Activated CD4-positive, alpha-beta T cell treated with anti-CD3 and anti-CD28 coated beads, Interleukin-2, amount 50 U/mL, for 1 hour (primary cell): ENCODE data around the gene ALDH5A1.
A peak's percentile ranks its signal among the peaks of the same experiment; 100 is the strongest.

Source experiments
- DNase-seq: peaks from one replicate; pipeline ENCODE4 v3.0.0-alpha.2; 2020

ALDH5A1 gene

GRCh38 chr6:24534329-24534728 lies 39.6 kb downstream of the ALDH5A1 start:
- DNase-seq: no peak

GRCh38 chr6:24535210-24535609 lies 40.4 kb downstream of the ALDH5A1 start:
- DNase-seq: no peak

- DNase-seq: no peak
These were observed 41.7 kb downstream of the ALDH5A1 start for GRCh38 chr6:24536466-24536865.

GRCh38 chr6:24537082-24537699 lies 42.4 kb downstream of the ALDH5A1 start:
- no peak for DNase-seq

GRCh38 chr6:24537771-24538385 lies 43.1 kb downstream of the ALDH5A1 start:
- no peak for DNase-seq

GRCh38 chr6:24539416-24539815 lies 44.6 kb downstream of the ALDH5A1 start:
- DNase-seq: no peak

GRCh38 chr6:24540197-24540596 lies 45.4 kb downstream of the ALDH5A1 start:
- DNase-seq: no peak

GRCh38 chr6:24543683-24544082 lies 48.9 kb downstream of the ALDH5A1 start:
- no peak for DNase-seq

- no peak for DNase-seq
These were observed 50.4 kb downstream of the ALDH5A1 start for GRCh38 chr6:24545183-24545582.

GRCh38 chr6:24545691-24546090 lies 50.9 kb downstream of the ALDH5A1 start:
- no peak for DNase-seq

GRCh38 chr6:24546439-24546838 lies 51.7 kb downstream of the ALDH5A1 start:
- DNase-seq: no peak

- DNase-seq: peak; percentile 28
These were observed 52.5 kb downstream of the ALDH5A1 start for GRCh38 chr6:24547243-24547642.

- no peak for DNase-seq
These were observed 54.4 kb downstream of the ALDH5A1 start for GRCh38 chr6:24549158-24549557.

- no peak for DNase-seq
These were observed 55.0 kb downstream of the ALDH5A1 start for GRCh38 chr6:24549674-24550353.

- DNase-seq: no peak
These were observed 56.4 kb downstream of the ALDH5A1 start for GRCh38 chr6:24551139-24551538.

- no peak for DNase-seq
These were observed 59.7 kb downstream of the ALDH5A1 start for GRCh38 chr6:24554474-24554873.

- DNase-seq: no peak
These were observed 63.7 kb downstream of the ALDH5A1 start for GRCh38 chr6:24558516-24558915.

- no peak for DNase-seq
These were observed 69.3 kb downstream of the ALDH5A1 start for GRCh38 chr6:24564081-24564480.

- no peak for DNase-seq
These were observed 70.4 kb downstream of the ALDH5A1 start for GRCh38 chr6:24565196-24565595.

GRCh38 chr6:24566020-24566767 lies 71.4 kb downstream of the ALDH5A1 start:
- no peak for DNase-seq

GRCh38 chr6:24568683-24569082 lies 73.9 kb downstream of the ALDH5A1 start:
- DNase-seq: no peak

GRCh38 chr6:24569811-24570210 lies 75.0 kb downstream of the ALDH5A1 start:
- DNase-seq: no peak

GRCh38 chr6:24571361-24571760 lies 76.6 kb downstream of the ALDH5A1 start:
- no peak for DNase-seq

GRCh38 chr6:24574809-24575208 lies 80.0 kb downstream of the ALDH5A1 start:
- DNase-seq: no peak
